T-helper 1 cell (primary cell): ENCODE measurements around the gene HCN3.
"Not testable (repeated sequence)": the region's sequence is repeated elsewhere in the genome, so short reads cannot be mapped to it uniquely, and the experiment has no call there.

ENCODE experiments used
- DNase-seq, 5 donors: peaks; one replicate each; pipeline ENCODE4 v3.0.0-alpha.2; 2012 to 2020

Gene HCN3

DNA sequence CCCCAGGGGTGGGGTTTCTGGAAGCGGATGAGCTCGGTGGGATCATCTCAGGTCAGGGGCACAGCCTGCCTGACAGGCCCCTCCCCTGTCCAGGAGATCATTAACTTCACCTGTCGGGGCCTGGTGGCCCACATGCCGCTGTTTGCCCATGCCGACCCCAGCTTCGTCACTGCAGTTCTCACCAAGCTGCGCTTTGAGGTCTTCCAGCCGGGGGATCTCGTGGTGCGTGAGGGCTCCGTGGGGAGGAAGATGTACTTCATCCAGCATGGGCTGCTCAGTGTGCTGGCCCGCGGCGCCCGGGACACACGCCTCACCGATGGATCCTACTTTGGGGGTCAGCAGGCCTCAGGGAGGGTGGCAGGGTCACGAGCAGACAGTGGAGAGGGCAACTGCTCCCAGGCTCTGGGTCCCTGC, 8.4 kb downstream of the HCN3 start:
- no peak for DNase-seq

DNA sequence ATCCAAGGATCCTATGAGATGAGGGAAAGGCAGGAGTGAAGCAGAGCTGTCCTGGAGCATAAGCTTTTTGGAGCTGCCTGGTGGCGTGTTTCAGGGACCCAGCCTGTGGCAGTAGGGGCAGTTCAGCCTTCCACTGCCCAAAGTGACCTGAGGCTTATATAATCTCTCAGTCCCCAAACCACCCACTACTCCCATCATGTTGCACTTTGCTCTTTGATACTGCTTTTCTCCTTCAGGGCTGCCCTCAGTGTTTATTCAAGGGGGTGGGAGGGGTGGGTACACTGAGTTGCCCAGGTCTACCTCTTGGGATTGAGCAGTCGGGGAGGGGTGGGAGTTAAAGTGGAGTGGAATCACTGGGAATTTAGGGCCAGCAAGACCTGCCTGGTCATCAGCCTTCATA, 9.3 kb downstream of the HCN3 start:
- DNase-seq, result no peak

DNA sequence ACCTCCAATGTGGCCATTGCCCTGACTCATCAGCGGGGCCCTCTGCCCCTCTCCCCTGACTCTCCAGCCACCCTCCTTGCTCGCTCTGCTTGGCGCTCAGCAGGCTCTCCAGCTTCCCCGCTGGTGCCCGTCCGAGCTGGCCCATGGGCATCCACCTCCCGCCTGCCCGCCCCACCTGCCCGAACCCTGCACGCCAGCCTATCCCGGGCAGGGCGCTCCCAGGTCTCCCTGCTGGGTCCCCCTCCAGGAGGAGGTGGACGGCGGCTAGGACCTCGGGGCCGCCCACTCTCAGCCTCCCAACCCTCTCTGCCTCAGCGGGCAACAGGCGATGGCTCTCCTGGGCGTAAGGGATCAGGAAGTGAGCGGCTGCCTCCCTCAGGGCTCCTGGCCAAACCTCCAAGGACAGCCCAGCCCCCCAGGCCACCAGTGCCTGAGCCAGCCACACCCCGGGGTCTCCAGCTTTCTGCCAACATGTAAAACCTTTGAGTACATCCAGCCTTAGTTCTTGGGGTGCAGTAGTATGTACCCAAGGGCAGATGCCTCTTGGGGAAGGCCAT, 10.8 kb downstream of the HCN3 start:
- DNase-seq, result no peak

DNA sequence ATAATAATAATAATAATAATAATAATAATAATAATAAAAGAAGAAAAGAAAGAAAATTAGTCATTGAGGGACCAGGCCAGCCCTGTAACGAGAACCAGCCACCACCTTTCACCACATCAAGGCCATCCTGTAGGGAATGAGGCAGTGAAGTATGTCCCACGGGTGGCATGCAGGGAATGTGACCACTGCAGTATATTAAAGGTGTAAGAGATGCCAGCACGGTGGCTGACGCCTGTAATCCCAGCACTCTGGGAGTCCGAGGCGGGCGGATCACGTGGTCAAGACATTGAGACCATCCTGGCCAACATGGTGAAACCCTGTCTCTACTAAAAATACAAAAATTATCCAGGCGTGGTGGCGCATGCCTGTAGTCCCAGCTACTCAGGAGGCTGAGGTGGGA, 13.7 kb downstream of the HCN3 start:
- DNase-seq, result not testable (repeated sequence)

DNA sequence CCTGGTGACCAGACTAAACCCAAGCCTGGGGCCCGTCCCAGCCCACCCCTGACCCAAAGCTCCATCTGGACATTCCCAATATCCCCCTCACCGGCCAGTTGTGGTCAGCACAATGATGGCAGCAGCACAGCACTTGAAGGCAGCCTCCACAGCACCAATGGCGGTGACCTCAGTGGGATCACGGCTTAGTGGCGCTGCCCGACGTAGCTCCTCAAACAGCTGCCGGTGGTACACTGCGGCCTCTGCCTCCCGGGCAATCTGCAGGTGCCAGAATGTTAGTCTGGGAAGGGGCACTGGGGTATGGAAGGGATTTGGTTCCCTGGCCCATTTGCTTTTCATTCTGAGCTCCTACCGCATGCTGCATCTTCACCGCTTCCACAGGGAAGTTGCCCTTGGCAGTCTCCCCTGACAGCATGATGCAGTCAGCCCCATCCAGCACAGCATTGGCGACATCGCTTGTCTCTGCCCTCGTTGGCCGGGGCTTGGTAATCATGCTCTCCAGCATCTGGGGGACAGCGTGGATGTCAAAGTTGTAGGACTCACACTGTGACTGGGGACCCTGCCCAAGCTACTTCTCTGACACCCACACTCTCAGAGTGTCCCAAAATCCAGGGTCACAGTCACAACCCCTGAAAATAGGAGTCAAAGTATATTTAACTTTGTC, 16.0 kb downstream of the HCN3 start:
- no peak for DNase-seq

DNA sequence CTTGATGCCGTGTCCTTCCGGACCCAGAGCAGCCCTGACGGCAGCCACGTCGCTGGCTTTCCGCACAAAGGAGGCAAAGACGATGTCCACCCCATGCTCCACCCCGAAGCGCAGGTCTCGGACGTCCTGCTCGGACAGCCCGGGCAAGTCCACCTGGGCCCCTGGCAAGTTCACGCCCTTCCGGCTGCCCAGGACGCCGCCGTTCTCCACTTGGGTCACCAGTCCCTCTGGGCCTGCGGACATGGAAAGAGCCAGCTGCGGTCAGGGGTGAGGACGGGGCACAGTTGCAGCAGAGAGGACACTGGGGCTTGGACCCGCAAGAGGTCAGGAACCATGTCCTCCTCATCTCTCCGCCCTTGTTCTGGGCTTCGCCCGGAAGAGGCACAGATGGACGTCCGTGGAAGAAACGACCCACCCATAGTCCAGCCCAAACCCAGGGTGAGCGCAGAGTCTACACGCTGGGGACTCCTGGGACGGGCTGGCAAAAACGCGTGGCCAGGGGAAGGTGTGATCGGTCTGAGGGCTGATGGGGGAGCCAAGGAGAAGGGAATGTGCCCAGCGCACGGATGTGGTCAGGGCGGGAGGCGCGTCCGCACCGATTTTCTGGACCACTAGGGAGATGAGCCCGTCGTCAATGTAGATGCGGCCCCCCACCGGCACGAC, 17.4 kb downstream of the HCN3 start:
- no peak for DNase-seq

DNA sequence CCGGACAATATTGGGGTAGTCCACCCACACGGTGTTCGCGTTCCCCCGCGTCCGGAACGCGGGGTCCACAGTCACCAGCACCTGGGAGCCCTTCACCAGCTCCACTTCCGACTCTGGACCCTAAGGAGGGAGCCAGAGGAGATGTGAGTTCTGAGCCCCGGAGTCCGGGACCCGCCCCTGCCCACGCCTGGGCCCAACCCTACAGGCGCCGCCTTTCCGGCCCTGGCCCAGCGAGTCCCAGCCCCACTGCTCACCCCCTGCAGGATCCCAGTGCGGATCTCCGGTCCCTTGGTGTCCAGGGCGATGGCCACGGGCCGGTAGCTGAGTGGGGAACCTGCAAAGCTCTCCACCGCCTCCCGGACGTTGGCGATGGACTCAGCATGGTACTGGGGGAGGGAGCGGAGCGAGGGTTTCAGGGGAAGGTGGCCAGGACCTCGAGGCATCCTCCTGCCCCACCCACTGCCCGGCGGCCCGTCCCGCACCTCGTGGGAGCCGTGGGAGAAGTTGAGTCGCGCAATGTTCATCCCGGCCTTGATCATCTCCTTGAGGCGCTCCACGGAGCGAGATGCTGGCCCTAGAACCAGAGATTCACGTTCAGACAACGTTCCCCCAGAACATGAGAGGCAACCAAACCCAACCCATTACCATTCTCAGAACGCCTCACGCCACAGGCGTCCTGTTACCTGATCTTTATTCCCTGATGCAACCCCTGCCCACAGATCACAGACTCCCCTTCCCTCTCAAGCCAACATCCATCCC, 18.1 kb downstream of the HCN3 start:
- no peak for DNase-seq

DNA sequence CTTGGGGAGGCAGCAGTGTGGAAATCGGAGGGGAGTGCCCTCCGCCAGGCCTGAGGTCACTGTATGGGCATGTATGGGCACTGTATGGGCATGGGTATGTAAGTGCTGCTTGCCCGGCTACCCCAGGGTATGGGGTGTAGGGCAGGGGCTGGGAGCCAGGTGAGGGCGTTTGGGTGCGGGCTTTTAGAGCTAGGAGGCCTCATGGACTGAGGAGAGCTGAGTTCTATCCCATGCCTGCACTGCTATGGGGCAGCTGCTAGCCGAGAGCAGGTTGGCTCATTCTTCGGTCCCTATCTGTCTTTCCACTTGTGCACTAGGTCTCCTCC, 18.6 kb downstream of the HCN3 start:
- no peak for DNase-seq

DNA sequence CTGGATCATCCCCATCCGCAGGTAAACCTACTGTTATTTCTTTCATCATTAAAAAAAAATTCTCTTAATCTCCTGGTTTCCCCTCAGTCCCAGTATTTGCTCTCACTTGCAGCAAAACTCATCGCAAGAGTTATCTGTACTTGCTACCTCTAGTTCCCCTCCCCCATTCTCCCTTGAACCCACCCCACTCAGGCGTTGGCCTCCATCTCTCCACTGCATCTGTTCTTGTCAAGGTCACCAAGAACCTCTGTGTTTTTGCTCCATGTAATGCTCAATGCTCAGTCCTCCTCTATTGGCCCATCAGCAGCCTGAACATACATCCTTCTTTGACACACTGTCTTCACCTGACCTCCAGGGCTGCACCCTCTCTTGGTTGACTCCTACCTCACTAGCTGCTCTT, 19.4 kb downstream of the HCN3 start:
- no peak for DNase-seq

DNA sequence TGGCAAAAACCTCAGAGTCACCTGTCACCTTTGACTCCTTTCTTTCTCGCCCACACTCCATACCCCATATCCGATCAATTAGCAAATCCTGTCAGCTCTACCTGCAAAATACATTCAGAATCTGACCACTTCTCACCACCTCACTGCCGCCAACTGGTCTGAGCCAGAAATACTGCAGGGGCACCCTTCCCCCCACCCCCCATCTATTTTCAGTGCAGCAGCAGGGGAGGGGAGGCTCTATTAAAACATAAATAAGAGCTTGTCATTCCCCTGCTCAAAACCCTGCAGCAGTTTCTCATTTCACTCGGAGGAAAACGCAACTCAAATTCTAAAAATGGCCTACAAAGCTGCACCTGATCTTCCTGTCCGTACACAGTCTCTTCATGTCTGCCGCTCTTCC, 20.1 kb downstream of the HCN3 start:
- no peak for DNase-seq

DNA sequence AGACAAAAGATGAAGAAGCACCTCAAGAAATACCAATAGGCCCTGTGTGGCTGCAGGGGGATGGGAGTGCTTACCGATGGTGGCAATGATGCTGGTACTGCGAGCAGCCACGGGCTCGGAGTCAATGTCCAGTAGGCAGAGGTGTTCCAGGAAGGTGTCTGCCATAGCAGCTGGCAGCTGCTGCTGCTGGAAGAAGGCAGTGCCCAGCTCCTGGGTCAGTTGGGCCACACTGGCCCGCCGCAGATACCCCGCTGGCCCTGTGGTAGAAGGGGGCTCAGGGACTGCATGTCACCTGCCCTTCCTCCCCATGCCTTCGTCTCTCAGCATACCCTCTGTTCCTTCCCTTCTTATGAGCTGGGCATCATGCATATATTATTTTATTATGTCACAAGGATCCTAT, 22.8 kb downstream of the HCN3 start:
- no peak for DNase-seq

DNA sequence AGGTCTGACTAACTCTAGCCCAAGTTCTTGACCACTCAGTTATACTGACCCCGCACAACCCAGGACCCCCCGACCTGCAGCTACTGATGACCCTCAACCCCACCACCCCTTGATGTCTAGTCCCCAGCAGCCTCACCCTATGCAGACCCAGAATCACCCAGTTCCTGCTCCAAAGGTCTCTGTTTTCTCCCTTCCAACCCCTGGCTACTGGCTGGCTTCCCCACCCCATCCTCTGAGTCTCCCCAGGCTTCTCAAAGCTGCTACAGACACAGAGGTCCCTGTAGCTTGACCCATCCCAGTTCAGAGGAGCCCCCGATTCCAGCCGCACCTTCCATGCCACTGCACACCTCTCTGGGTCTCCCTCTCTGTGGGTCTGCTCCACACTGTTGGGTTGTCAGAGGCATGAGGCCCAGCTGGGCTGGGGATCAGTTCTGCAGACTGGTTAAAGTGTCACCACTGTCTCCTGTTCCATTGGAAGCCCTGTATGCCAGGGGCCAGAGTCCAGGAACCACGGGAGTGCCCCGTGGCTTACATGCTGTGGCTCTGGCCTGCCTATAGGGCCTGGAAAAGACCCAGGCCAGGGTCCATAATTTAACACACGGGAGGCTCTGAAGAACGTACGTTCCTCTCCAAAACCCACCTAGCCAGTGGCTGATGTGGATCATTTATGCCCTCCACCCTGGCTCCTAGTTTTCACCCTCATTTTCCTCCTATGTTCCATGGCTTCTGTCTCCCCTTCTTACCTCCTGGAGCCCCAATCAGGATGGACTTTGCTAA, 23.5 kb downstream of the HCN3 start:
- DNase-seq, result no peak

DNA sequence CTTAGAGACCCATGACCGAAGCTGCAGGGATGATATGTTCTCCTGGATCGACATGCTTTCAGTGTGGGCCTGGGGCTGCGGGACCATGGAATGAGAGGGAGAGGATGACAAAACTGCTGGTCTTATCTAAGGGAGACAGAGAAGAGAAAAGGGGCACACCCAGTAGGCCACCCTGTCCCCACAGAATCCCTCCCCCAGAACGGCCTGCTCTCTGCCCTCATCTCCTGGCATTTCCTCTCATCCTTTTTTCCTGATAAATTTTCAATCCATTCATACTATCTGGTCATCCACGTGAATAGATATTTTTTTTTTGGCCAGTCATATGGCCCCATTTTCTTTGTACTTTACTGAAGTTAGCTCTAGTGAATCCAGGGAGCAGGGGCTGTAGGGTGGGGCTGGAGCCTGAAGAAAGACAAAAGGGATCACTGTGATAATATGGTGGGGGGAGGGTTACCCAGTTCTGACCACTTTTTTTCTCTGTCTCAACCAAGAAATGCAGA, 24.1 kb downstream of the HCN3 start, which contains the start of gene PKLR:
PKLR (minus strand) TSS at position 97 of the 500 bp plus-strand sequence; CDS start at position 54, 43 bp downstream.
- no peak for DNase-seq

DNA sequence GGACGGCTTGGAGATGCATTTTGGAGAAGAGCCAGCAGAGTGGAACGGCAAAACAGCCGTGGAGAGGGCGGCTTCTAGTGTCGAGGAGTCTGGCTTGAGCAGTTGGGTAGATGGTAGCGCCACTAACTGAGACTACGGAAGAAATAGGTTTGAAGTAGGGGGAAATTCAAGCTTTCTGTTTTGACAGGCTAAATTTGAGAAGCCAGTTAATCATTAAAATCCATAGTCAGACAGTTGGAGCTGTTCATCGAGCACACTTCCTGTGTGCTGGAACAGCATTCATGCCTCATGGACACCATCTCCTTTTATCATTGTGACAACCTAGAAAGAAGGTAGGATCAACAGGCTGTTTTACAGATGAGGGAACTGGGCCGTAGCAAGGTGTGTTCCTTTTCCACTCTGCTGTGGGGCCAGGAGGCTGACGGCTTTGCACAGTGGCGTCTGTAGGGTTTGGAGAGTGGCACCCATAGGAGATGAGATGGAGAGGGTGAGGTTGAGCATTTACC, 27.3 kb downstream of the HCN3 start:
- no peak for DNase-seq

DNA sequence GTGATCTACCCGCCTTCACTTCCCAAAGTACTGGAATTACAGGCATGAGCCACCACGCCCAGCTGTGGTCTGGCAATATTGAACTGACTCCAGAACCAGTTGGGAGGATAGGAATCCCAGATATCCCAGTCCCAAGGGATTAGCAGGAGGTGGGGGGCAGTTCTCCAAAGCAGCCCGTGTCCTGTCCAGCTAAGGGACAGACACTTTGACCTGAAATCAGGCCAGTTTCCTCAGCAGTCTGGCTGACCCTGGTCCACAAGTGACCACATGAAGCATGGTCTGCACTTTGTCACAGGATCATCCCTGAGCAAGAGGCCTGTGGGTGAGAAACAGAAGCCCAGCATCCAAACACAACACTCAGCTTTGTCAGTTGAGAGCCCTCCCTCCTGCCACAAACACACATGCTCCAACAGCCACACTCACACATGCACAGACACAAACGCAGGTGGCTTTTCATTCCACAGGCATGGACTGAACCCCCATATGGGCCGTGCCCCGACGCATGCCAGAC, 28.7 kb downstream of the HCN3 start:
- DNase-seq, result no peak

DNA sequence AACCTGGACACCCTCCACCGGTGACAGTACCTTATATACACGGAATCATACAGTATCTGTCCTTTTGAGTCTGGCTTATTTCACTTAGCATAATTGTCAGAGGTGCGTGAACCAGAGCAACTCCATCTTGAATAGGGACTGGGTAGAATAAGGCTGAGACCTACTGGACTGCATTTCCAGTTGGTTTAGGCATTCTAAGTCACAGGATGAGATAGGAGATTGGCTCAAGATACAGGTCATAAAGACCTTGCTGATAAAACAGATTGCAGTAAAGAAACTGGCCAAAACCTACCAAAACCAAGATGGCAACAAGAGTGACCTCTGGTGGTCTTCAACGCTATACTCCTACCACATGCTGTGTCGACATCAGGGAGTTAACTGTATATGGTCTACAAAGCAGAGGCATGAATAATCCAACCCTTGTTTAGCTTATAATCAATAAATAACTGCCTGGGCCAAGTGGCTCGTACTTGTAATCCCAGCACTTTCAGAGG, 30.0 kb downstream of the HCN3 start:
- DNase-seq, result peak in 1 of 5 donors; percentile 38

DNA sequence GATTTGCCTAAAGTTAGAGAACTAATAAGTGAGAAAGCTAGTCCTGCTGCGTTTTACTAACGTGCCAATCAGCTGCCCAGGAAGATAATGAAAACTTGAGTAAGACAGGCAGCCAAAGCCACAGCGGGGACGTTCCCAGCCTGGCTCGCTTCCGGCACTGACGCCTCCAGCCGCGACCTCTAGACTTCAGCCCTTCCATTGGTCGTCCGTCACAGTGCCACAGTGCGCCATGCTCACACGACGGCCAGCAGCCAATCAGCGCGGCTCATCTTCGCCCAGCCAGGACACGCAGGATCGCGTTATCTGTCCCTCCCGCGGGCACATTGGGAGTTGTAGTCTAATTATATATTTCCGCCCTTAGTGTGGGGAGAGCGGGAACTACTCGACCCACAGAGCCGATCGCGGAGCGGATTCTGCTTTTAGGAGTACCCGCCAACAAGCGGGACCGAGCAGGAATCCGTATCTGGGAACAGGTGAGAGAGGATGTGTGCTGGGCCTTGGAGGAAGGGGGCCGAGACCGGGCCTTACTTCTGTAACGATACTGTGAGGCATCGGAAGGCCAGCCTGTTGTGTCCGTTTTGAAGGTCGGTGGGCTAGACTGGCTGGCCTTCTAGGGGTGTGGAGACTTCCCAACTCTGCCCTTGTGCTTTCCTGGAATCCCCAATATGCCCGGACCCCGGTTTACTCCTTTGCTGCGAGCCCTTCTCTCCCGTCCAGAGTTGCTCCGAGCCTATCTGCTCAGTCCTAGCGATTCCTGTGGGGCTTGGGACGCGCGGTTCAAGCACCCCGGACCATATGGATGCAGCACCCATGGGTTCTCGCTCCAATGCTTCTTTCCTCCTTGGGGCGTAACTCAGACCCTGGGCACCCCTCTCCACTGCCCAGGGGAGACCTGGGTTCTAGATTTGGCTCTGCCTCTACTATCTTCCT, 31.5 kb downstream of the HCN3 start, which contains the start of gene FDPS:
FDPS (plus strand) TSS at position 374 of the 930 bp plus-strand sequence. CDS start 924 bp downstream, outside the sequence.
- peak; percentile 94 to 99 (median 97) for DNase-seq

DNA sequence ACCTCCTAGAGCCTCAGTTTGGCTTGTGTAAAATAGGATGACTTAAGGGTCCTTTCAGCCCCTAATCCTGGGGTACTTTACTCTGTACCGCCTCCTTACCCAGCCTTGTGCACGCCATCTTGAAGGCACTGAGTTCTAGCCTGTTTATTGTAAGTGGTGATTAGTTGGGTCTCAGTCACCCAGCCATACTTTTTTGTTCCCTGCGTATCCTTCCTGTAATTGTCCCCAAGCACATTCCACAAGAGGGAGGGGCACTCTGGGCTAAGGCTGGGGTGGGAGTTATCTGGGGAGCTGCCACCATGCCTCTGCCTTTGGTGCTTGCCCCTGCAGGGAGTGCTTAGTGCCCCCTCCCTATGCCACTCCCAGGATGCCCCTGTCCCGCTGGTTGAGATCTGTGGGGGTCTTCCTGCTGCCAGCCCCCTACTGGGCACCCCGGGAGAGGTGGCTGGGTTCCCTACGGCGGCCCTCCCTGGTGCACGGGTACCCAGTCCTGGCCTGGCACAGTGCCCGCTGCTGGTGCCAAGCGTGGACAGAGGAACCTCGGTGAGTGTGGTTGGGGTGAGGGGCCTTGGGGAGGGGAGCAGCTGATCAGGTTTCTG, 32.3 kb downstream of the HCN3 start:
- DNase-seq, result no peak

DNA sequence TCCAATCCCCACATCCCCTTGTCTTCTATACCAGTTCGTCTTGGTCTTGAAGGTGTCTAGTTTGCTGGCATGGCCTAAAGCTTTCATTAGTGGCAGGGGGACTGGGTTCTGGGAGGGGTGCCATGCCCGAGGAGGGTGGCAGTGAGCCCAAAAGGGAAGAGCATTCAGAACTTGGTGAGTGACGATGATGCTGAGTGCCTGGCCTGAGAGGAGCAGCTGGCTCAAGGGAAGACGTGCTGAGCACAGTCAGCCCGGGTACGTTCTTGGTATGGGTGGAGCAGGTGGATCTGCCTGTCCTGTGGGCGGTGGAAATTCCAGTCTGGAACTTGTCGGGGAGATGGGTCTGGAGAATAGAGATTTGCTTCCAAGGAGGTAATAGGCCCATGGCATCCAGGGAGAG, 36.0 kb downstream of the HCN3 start:
- DNase-seq, result no peak

DNA sequence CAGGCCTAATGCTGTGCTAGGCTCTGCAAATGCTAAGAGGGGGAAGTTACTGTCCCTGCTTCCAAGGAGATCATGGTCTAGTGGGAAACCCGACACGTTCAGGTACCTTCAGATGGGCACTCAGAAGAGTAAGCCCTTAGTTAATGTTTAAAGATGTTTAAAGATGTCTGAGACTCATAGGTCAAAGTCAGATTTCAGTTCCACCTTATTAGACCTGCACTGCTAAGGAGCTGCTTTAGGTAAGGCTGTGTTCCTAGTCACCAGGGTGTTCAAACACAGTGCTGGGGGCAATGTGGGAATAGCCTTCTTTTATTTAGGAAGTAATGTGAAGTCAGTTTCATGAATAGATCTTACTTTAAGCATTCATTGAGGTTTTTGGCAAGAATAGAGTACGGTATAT, 39.7 kb downstream of the HCN3 start:
- DNase-seq, result no peak
